GM12864 (cell line): ENCODE measurements around the gene SMG6.
"Not testable (repeated sequence)": the region's sequence is repeated elsewhere in the genome, so short reads cannot be mapped to it uniquely, and the experiment has no call there.

Source experiments
- DNase-seq: peaks from one replicate; pipeline ENCODE4 v3.0.0-alpha.2; 2011; ENCODE audit warnings: low read depth
- H3K4me3 ChIP-seq: 2 replicates; pipeline ENCODE4 v1.5.1; 2011; ENCODE audit warnings: mild to moderate bottlenecking, low read depth, low read length, control low read depth
- TF ChIP-seq, protein P1 (sequence below): IDR thresholded peaks from 2 replicates; pipeline ENCODE4 v1.5.1; 2011; ENCODE audit warnings: low read depth, mild to moderate bottlenecking, moderate library complexity, low read length, control low read depth, inconsistent platforms; ENCODE audit errors: missing control alignments

Gene SMG6

DNA sequence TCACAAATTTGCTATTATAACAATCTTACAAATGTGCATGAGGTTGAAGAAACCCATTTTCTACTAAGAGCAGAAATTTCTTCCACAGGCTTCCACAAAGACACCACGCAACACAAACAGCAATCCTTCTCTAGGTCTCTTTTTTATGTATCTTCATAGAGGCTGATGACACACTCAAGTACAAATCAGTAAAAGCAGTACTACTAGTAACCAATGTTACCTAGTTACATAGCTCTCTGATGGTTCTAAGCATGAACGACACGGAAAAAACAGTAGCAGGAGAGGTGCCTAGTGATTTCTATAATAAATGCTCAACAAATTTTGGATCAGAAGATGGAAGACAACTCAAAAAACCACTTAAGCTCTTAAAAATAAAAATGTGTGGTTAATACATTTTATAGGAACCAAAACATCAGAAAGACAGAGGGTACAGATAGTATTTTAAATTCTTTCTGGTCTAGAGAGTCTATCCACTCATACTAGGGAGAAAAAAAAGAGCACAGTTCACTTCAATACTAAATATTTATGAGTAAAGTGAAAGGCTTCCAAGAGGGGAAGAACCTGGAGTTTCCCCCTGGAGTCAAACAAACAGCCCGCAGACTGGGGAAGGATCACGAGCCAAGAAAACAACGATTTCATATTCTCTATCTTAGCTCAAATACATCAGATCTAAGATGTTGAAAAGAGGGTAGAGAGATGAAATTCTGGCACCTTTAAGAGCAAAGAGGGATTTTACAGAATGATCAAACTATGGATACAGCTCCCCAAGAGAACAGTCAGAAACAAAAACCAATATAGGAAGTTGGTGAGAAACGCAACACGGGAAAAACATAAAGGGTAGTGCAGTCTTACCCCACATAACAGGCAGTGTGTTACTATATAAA is 40.2 kb downstream of the SMG6 start:
- TF ChIP-seq, protein P1, sequence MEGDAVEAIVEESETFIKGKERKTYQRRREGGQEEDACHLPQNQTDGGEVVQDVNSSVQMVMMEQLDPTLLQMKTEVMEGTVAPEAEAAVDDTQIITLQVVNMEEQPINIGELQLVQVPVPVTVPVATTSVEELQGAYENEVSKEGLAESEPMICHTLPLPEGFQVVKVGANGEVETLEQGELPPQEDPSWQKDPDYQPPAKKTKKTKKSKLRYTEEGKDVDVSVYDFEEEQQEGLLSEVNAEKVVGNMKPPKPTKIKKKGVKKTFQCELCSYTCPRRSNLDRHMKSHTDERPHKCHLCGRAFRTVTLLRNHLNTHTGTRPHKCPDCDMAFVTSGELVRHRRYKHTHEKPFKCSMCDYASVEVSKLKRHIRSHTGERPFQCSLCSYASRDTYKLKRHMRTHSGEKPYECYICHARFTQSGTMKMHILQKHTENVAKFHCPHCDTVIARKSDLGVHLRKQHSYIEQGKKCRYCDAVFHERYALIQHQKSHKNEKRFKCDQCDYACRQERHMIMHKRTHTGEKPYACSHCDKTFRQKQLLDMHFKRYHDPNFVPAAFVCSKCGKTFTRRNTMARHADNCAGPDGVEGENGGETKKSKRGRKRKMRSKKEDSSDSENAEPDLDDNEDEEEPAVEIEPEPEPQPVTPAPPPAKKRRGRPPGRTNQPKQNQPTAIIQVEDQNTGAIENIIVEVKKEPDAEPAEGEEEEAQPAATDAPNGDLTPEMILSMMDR = no peak
- no peak for DNase-seq
- H3K4me3 ChIP-seq = no peak overlapping the region

DNA sequence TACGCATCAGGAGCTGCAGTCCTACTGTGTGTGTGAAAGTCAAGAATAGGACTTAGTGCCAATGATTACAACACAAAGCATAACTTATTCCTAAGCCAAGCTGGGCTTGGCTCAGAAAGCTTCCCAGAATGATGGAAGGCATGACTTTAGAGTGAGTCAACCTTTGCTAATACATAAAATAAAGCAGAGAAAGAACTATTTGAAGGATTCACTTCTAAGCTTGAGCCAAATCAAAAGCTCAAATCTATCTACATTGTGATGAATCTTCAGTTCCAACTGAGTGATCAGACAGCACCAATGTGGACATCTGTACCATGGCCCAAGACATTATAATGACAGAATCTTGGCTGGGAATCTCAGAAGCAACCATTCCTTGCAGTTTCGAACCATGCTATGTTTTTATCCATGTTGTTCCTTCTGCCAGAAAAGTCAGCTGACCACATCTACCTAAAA is 41.4 kb downstream of the SMG6 start:
- TF ChIP-seq, protein P1 = no peak
- H3K4me3 ChIP-seq = no peak overlapping the region
- no peak for DNase-seq

DNA sequence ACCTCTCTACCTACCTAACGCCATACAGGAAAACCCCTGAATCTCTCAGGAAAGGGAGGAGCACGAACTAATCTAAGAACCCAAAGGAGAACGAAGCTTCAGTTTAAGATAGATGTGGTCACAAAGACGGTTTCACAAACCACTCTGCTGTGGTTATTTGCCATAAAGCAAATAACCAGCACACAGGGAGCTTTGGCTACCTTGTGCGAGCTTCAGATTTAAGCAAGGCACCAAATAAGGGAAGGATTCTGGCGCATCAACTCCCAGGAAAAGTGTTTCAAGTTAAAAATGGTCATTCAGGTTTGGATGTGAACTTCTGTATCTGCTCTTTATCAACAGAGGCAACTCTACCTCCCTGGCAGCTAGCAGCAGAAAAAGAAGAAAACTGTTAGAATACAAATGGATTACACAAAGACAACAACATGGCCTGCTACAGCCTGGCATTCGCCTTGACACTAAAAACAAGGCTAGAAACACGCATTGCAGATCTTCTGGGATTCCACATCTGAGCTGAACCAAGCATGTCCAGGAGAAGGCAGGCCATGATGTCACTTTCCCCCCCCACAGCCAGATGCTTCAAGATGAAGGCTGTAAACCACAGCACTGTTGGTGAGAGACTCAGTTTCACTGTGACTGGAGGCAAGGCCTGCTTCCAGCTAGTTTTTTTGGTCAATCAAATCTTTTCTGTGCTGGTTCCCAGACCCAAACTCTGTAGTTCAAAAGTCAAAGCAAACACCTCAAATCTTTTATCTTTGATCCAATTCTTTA is 43.6 kb downstream of the SMG6 start:
- H3K4me3 ChIP-seq = peak overlapping the region; percentile 3; the same call in 1 of the 2 replicates
- TF ChIP-seq, protein P1 = no peak
- peak; percentile 91 for DNase-seq

DNA sequence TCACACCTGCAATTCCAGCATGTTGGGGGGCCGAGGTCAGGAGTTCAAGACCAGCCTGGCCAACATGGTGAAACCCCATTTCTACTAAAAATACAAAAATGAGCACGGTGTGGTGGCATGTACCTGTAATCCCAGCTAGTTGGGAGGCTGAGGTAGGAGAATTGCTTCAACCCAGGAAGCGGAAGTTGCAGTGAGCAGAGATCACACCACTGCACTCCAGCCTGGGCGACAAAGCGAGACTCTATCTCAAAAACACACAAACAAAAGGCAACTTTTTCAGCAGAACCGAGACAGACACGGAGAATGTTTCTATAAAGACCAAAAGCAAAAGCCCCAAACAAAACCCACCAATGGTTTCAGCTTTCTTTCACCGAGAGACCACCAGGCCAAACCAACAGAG is 44.8 kb downstream of the SMG6 start:
- not testable (repeated sequence) for DNase-seq, H3K4me3 ChIP-seq

DNA sequence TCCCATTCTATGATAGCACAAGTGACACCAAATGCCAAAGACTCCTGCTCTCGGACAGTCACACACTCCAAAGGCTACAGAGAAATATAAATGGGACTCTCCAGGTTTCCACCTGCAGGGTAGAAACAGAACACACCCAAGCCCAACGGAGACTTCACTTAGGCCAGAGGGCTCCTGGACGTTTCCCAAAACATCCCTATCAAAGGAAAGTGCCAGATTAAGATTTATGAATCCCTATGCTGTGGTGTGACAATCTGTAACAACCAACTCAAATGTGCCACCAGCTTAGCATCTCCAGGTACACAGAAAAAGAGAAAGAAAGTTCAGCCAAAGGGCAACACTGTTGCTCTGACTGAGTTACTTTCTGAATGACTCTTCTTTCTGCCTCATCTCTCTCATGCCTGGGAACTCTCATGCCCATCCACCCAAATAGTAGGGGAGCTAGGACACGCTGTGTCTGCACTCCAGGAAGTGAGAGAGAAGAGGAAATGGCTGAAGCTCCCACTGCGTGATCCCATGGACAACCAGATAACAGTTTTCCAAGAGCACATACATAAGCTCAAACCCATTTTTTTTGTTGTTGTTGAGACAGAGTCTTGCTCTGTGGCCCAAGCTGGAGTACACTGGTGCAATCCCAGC is 49.7 kb downstream of the SMG6 start:
- no peak overlapping the region for H3K4me3 ChIP-seq
- TF ChIP-seq, protein P1 = no peak
- DNase-seq = peak; percentile 72

DNA sequence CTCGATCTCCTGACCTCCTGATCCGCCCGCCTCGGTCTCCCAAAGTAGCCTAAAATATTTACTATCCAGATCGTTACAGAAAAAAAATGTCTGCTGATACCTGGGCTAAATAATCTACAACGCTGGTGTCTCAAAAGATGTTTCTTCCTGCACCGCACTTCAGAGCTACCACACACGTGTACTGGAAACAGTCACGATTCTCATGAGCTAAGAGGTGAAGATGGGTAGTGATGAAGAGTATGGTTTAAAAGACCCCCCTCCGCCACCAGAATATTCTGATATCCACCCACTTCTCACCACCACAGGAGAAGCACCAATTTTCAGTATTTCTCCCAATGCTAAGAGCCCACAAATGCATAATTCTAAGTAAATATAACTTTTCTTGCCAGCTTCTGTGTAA is 50.2 kb downstream of the SMG6 start:
- no peak overlapping the region for H3K4me3 ChIP-seq
- TF ChIP-seq, protein P1 = no peak
- DNase-seq = no peak

DNA sequence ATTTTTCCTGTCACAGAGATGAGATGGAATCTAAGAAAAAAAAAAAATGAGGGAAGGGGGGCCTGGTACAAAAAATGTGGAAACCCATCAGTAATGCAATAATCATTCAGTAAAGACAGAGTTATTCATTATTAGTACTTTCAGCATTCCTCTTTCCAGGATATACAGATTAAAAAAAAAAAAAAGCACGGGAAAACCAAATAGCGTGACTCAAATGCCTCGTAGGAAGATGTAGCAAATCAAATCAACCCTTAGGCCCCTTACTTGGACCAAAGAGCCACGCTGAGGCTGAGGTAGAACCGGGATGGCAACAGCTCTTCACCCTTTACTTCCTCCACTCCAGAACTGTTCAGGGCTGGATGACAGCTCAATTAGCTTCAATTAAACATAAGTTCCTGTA is 52.5 kb downstream of the SMG6 start:
- no peak for DNase-seq
- TF ChIP-seq, protein P1 = no peak
- H3K4me3 ChIP-seq = no peak overlapping the region
